NT2/D1 (cell line): ENCODE results near the gene EIF2AK3.

Experiments
- DNase-seq: peaks from one replicate; pipeline ENCODE4 v3.0.0-alpha.2; 2011; ENCODE audit warnings: low read depth, low spot score
- H3K27me3 ChIP-seq: 2 replicates; pipeline ENCODE4 v1.6.0; 2011; ENCODE audit warnings: mild to moderate bottlenecking; ENCODE audit not compliant: insufficient read length, insufficient read depth
- H3K36me3 ChIP-seq: 2 replicates; pipeline ENCODE4 v1.6.1; 2011; ENCODE audit warnings: mild to moderate bottlenecking, low read length, mixed read lengths; ENCODE audit not compliant: insufficient read depth, insufficient read length
- H3K4me1 ChIP-seq: 2 replicates; pipeline ENCODE4 v1.5.1; 2011; ENCODE audit not compliant: insufficient read depth, insufficient read length
- H3K4me3 ChIP-seq: 2 replicates; pipeline ENCODE4 v1.5.1; 2011; ENCODE audit warnings: low read depth; ENCODE audit not compliant: insufficient read length
- H3K9ac ChIP-seq: 2 replicates; pipeline ENCODE4 v1.6.0; 2011; ENCODE audit warnings: low read depth; ENCODE audit not compliant: insufficient read length
- H3K9me3 ChIP-seq: 2 replicates; pipeline ENCODE4 v1.5.1; 2011; ENCODE audit warnings: mild to moderate bottlenecking, low read length; ENCODE audit not compliant: insufficient read depth
- SUZ12 ChIP-seq: IDR thresholded peaks from 2 replicates; pipeline ENCODE4 v1.6.1; 2011; ENCODE audit not compliant: insufficient read length, insufficient read depth; ENCODE audit errors: extremely low read depth
- YY1 ChIP-seq: IDR thresholded peaks from 2 replicates; pipeline ENCODE4 v1.6.1; 2011; ENCODE audit not compliant: insufficient read length, insufficient read depth
- ZNF274 ChIP-seq: IDR thresholded peaks from 2 replicates; pipeline ENCODE4 v1.6.1; 2011; ENCODE audit warnings: mild to moderate bottlenecking, low read depth, low read length

The EIF2AK3 gene

DNA sequence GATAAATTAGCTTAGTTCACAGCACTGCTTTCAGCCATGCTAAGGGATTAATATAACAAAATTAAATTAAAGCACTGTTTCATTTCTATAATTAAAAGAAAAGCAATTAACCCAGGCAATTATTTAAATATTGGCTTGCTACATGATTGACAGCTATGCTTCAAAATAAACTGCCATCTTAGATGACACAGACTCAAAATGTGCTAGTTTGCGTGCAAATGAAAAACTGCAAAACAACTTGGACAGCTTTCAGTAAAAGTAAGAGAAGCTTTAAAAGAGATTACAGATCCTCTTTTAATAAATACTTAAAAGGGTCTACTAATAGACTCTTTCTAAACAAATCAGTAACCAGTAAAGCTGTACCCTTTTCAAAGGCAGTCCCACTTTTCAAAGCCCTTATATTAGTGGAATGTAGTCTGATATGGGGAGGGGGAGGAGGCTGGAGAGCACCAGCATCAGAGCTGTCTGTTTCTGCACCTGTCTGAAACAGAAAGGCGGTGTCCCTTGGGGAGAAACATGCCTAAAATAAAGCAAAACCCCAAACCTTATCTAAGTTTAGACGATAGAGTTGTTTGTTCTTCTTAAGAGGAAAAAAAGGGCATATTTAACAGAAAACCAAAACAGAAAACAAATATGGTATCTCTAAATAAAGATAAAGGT, 20.8 kb downstream of the EIF2AK3 start:
- no peak for TF ChIP-seq SUZ12
- DNase-seq, result no peak
- Histone ChIP-seq H3K4me3 (no peak overlapping the region), H3K4me1 (no peaks in the 10 kb centered on the region), H3K27me3 (no peaks in the 10 kb centered on the region), H3K9me3 (no peaks in the 10 kb centered on the region), H3K36me3 (no peaks in the 10 kb centered on the region), H3K9ac (no peak overlapping the region)

DNA sequence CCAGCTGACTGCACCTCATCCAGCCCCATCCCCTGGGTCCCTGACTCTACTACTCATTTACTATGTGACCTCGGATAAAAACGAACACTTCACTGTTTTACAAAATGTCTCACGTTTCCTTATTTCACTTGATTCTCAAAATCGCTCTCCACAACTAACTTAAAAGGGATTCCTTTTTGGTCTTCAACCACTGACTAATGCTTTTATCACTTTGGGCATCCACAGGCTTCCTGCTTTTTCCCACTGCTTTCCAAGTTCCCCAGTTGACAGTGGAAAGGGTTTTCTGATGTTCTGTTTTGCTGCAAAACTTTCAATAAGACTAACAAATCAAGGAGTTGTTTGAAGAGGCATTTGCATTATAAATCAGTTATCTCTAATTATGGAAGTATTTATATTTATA, 24.1 kb downstream of the EIF2AK3 start:
- TF ChIP-seq YY1 (no peak), ZNF274 (no peak), SUZ12 (no peak)
- no peak overlapping the region for H3K9ac ChIP-seq
- H3K4me3 ChIP-seq, result no peak overlapping the region
- no peaks in the 10 kb centered on the region for H3K4me1 ChIP-seq
- no peaks in the 10 kb centered on the region for H3K27me3 ChIP-seq
- no peaks in the 10 kb centered on the region for H3K9me3 ChIP-seq
- H3K36me3 ChIP-seq, result no peaks in the 10 kb centered on the region
- no peak for DNase-seq

DNA sequence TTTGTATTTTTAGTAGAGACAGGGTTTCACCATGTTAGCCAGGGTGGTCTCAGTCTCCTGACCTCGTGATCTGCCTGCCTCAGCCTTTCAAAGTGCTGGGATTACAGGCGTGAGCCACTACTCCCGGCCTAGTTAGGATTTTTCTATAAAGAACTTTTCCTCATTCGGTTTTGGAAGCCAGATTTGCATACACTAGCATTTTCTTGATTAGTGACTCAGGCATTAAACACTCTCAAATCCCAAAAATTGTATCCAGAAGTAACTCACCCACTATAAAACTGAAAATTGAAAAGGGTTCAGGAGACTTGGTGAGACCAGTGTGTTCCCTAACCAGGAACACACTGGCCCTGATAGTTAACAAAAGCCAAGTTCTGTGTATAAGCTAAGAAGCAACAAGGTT, 25.2 kb downstream of the EIF2AK3 start:
- no peaks in the 10 kb centered on the region for H3K4me1 ChIP-seq
- no peak overlapping the region for H3K9ac ChIP-seq
- no peak overlapping the region for H3K4me3 ChIP-seq
- H3K27me3 ChIP-seq, result no peaks in the 10 kb centered on the region
- no peak for DNase-seq
- TF ChIP-seq SUZ12 (no peak), ZNF274 (no peak), YY1 (no peak)
- H3K36me3 ChIP-seq, result no peaks in the 10 kb centered on the region
- H3K9me3 ChIP-seq, result no peaks in the 10 kb centered on the region

DNA sequence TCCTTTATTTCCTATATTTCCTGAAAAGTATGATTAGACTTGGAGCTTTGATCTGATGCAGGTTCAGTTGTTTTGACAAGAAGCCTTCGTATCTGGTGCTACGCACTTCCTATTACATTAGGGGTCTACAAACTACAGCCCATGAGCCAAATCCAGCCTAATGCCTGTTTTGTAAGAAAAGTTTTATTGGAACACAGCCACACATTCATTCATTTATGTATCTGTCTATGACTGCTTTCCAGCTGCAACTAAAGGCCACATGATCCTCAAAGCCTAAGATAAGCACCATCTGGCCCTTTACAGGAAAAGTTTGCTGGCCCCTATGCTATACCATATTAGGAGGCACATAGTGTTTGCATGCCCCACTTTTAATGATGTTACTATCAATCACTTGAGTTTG, 26.0 kb downstream of the EIF2AK3 start:
- TF ChIP-seq YY1 (no peak), ZNF274 (no peak), SUZ12 (no peak)
- Histone ChIP-seq H3K4me3 (no peak overlapping the region), H3K9ac (no peak overlapping the region), H3K36me3 (no peaks in the 10 kb centered on the region), H3K27me3 (no peaks in the 10 kb centered on the region), H3K9me3 (no peaks in the 10 kb centered on the region), H3K4me1 (no peaks in the 10 kb centered on the region)
- no peak for DNase-seq

DNA sequence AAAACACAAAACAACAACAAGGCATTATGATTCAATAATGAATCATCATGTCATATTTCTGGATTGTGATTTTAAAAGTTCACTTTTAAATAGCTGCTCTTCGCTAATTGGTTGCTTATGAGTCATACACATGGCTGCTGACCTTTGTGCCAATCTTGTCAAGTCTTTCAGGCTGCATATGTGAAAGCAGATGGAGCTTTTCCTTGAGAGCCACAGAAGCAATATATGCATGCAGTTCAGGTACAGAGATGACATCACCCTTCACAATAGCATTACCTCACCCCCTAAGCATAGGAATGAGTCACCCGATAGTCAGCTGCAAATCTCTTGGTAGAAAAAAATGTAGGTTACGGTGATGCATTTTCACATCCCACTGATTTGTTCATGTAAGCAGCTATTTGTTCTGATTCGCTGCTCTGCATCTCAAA, 27.2 kb downstream of the EIF2AK3 start:
- DNase-seq, result peak; percentile 77
- Histone ChIP-seq H3K4me3 (no peak overlapping the region), H3K9ac (no peak overlapping the region), H3K36me3 (no peaks in the 10 kb centered on the region), H3K27me3 (no peaks in the 10 kb centered on the region), H3K9me3 (no peaks in the 10 kb centered on the region), H3K4me1 (no peaks in the 10 kb centered on the region)
- TF ChIP-seq YY1, result no peak
- no peak for TF ChIP-seq ZNF274
- TF ChIP-seq SUZ12, result no peak

DNA sequence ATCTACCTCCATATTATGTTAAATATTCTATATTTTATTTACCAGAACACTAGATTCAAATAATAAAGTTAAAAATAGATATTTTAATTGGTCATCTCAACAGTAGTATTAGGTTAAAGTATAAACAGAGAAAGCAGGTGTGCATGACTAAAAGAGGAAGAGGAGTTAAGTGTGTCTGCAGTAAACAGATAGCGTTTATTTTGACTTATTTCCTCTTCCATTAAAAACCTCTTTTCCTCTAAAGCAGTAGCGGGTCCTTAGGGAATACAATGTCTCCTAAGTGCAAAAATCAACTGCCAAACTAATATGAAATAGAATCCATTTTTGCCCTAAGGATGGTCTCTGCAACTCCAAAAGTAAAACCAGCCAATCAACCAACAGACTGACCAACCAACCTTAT, 27.7 kb downstream of the EIF2AK3 start:
- no peak for DNase-seq
- H3K9me3 ChIP-seq, result no peaks in the 10 kb centered on the region
- H3K9ac ChIP-seq, result no peak overlapping the region
- no peaks in the 10 kb centered on the region for H3K4me1 ChIP-seq
- TF ChIP-seq SUZ12 (no peak), ZNF274 (no peak), YY1 (no peak)
- H3K4me3 ChIP-seq, result no peak overlapping the region
- H3K36me3 ChIP-seq, result no peaks in the 10 kb centered on the region
- no peaks in the 10 kb centered on the region for H3K27me3 ChIP-seq

DNA sequence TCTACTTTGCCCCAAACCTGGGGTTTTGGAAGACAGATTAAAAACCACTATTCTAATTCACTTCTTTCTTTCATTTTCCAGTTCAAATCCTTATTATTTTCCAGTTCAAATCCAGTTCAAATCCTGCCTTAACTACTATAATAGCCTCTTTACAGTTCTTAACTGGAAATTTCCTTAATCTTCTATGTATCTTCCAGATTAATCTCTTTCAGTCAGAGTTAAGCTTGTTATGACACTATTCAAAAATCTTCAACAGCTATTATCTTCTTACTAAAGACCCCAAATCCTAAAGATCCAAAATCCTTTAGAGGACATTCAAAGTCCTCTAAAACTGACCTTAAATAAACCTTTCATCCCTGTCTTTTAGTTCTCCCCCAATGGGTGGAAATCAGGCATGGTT, 30.1 kb downstream of the EIF2AK3 start:
- TF ChIP-seq ZNF274 (no peak), SUZ12 (no peak), YY1 (no peak)
- H3K4me3 ChIP-seq, result no peak overlapping the region
- peaks cover 12% of the 10 kb centered on the region for H3K36me3 ChIP-seq
- no peaks in the 10 kb centered on the region for H3K27me3 ChIP-seq
- DNase-seq, result no peak
- H3K9ac ChIP-seq, result no peak overlapping the region
- H3K4me1 ChIP-seq, result no peaks in the 10 kb centered on the region
- H3K9me3 ChIP-seq, result no peaks in the 10 kb centered on the region
